GM11168 (cell line): ENCODE measurements around the gene TANGO6.

Source experiments
- in situ Hi-C: fragments of 300-500 bp; cut with MboI; formaldehyde crosslinking; loops from one replicate; pipeline ENCODE4 v1.12.0; 2022; ENCODE audit warnings: low sequenced_read_pairs; ENCODE audit not compliant: unreplicated experiment

TANGO6 gene

DNA sequence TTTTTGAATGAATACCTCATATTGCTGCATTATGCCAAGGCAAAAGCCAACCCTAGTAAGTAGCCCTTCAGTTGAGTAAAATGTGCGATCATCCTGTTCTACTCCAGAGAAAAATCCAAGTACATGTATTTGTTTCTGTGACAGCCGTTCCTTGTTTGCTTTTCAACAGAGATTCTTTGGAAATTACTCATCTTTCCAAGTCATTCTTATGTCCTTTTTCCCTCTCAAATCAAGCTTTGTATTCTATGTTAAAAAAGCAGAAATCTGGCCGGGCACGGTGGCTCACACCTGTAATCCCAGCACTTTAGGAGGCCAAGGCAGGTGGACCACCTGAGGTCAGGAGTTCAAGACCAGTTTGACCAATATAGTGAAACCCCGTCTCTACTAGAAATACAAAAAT, 149.2 kb downstream of the TANGO6 start:
- in situ Hi-C loops, result no loop called here

DNA sequence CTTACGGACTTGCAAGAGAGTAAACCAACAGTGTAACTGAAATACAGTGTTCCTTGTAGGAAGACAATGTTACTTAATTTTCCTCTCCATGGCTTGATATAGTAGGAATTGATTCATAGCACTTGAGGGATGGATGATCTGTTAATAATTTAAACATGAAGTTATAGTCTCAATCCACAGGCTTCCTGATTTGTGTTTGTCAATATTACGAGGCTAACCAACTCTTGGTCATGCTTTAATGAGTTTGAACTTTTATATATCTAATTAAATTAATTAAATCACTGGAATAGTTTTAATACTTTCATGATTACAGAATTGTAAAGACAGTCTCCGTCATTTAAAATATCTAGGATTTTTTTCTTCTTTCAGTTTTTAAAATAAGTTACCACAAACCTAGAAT, 150.1 kb downstream of the TANGO6 start:
- in situ Hi-C loops, result no loop called here

DNA sequence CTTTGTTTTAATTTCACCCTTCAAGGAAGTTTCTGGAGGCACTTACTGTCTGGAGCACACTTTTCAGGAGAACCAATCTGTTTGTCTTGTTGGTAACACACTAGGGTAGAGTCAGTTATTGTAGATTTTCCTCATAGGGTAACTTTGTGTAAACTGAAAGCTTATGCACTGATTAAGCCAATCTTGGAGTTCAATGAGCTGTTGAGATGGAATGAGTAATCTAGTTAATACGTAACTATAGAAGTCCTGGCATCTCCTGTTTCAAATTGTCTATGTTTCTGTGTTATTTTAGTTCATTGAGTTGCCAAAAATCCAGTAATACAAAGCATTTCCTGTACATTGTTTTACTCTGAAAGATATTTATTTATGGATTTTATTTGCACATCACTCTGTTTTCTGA, 150.6 kb downstream of the TANGO6 start:
- in situ Hi-C loops, result no loop called here

DNA sequence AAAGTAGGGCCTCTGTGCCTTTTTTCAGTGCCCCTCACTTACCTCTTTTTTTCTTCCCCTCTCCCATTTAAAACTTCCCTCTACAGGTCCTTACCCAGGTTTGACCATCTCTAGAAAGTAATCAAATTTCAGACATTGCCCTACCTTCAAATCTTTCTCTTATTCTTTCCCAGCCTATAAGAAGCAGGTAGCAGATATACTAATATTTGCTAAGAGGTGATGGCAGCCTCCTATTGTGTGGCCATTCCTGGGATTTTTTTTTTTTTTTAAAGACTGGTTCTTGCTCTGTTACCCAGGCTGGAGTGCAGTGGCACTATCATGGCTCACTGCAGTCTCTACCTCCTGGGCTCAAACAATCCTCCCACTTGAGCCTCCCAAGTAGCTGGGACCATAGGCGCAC, 151.0 kb downstream of the TANGO6 start:
- in situ Hi-C loops, result no loop called here

DNA sequence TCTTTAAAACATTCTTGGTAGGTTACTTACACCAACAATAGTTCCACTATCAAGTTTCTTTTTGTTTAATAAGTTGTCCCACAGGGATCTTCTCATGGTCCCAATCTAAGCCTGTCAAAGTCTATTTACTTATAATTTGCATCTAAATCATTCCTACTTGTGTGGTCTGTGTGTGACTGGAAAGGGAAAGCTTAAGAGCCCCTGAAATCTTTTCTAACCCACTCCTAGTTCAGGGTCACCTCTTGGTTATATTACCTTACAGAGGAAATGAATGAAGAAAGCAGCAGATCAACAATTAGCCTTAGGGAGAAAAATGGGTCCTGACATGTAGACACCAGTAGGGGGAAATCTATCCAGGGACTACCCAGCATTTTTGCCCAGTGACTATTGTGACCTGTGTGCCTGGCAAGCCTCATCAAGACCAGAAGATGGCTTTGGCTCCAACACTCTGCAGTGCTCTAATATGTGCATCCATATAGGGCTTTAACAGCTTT, 151.7 kb downstream of the TANGO6 start:
- in situ Hi-C loops, result no loop called here

DNA sequence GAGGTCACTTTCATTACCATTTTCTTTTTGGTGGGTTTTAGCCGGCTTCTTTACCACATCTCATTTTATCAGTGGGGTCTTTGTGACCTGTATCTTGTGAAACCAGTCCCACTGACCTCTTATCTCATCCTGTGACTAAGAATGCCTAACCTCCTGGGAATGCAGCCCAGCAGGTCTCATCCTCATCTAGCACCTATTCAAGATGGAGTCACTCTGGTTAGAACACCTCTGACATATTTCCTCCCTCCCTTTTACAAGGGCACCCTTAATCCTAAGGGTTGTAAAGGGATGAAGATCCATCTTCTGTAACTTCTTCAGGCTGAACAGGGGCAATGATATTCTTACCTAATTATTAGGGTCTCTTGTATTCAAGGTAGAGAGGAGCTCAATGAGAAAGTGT, 154.2 kb downstream of the TANGO6 start:
- in situ Hi-C loops, result no loop called here

DNA sequence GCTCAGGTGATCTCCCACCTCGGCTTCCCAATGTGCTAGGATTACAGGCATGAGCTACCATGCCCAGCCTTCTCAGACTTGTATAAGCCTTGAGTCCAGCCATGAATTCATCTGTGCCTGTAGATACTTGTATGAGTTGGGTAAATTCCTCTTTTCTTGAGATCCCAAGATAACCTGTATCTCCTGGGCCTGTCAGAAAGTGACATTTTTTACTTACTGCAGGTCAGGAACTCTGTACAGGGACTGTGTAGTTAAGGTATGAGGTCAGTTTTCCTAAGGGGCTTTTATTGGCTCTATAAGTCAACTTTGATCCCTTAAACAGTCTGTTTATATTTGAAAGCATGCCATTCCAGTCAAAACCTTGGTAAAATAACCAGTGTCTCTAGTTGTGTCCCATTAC, 155.8 kb downstream of the TANGO6 start:
- in situ Hi-C loops, result no loop called here

DNA sequence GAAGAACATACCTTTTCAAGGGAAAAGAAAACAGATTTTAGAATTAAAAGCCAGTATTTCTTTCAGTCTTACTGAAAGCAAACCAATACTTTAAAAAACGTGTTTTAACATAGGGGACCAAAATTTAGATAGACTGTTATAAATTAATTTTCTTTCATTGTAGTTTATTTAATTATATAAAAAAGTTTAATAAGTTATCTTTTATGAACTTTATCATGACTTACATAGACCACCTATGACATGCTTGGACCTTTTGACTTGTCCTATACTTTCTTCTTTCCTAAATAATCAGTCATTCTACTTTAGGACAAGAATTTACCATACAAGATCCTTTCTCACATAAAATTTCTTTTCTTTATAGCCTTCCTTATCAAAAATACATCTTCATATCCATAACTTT, 160.2 kb downstream of the TANGO6 start:
- in situ Hi-C loops, result no loop called here

DNA sequence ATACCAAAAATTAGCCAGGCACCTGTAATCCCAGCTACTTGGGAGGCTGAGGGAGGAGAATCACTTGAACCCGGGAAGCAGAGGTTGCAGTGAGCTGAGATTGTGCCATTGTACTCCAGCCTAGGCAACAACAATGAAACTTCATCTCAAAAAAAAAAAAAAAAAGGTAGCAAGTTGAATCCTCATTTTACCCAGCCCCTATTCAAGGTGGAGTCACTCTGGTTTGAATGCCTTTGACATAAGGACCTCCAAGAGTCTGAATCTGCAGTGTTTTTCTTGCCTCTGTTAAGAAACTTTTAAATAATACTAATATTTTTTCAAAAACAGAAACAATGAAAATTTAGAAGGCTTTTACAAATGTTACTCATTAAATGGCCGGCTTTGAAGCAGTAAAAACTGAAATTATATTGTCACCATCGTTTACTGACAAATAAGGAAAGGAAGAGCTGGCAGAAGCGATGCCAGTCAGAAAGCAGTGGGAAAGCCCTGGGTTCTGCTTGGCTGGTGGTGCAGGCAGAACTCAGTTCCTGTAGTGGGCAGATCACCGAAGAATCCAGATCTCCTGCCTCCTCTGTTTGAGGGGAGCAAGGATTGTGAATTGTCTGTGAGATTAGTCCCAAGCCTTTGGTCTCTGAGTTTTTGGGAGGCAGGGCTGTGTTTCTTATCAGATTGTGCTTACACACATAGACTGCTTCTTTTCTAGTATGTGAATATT, 162.5 kb downstream of the TANGO6 start:
- in situ Hi-C loops, result no loop called here

DNA sequence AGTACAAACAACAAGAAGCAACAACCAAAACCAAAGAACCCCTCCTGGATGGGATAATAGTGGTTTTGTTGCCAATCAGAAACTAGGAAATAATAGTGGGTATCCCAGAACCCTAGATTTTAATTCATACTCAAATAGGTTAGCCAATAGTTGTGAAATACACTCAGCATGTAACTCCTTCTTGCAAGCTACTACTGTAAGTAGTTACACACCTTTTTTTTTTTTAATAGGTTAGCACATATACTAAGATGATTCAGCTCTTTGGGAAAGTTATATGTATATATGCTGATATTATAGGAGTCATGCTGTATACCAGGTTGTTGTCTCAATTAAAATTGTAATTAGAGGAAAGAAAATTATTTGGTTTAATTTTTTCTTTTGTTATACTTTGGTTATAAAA, 169.6 kb downstream of the TANGO6 start:
- in situ Hi-C loops, result no loop called here

DNA sequence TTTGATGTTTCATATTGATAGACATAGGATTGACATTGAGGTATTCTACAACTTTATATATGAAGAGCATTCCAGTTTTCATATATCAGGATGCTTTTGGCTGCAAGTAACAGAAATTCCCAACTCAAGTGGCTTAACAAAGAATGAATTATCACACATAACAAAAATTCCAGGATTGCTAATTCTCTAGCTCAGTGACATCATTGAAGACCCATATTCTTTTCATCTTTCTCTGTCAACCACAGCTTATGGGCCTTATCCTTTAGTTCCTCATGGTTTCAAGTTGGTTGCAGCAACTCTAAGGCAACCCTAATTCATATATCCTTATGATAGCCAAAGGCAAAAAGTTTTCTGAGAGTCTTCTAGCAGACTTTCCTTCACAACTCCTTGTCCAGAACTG, 170.7 kb downstream of the TANGO6 start:
- in situ Hi-C loops, result no loop called here

DNA sequence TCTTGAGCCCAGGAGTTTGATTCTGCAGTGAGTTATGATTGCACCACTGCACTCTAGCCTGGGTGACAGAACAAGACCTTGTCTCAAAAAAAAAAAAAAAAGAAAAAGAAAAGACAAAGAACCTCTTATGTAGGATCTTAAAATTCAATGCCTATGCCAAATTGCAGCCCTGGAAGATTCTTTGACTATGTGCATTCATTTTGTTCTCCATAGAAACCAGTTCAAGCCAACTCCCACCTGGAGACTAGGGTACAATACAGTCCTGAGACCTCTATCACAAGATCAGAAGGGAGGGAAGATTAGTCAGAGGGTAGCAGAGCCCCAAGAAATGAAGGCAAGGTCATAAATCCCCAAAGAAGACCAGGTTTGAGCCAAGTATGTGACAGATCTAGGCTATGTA, 171.5 kb downstream of the TANGO6 start:
- in situ Hi-C loops, result no loop called here

DNA sequence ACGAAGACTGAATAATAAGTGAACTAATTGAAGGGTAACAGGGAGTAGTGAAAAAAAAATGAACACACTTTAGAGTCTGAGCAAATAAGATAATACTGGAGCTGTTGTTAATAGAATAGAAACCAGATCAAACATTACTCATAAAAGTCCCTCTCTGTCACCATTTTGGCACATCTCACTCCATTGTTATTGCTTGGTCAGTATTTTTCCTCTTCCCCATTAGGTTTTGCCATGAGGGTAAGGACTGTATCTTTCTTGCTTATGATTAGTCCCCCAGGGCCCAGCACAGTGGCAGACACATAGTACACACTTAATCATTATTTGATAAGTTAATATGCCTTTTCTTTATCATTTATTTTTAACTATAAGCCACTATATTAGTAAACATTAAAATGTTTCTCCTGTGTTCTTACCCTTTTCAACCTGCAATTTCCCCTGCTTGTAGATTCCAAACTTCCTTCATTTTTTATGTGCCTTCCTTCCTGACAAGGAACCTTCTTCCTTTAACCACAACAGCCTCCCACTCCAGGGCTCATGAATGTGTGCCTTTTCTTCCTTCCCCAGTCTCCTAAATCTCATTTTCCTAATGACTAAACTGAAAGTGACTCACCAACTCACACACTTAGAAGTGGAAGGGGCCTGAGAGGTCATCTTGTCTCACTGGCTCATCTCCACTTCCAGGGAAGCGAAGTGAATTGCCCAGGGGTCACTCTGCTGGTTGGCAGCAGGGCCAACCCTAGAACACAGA, 173.9 kb downstream of the TANGO6 start:
- in situ Hi-C loops, result no loop called here

DNA sequence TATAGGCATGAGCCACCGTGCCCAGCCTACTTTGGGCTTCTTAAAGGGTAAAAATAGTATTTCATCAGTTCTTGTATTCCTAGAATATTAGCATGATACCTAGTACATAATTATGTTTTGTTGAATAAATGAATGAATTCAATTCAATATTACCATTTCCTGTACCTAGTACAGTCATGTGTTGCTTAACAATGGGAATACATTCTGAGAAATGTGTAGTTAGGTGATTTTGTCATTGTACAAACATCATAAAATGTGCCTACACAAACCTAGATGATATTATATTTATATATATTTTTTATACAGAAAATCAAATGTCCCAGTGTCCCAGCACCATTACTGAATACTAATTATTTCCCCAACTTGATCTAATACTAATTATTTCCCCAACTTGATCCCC, 176.5 kb downstream of the TANGO6 start:
- in situ Hi-C loops, result no loop called here

DNA sequence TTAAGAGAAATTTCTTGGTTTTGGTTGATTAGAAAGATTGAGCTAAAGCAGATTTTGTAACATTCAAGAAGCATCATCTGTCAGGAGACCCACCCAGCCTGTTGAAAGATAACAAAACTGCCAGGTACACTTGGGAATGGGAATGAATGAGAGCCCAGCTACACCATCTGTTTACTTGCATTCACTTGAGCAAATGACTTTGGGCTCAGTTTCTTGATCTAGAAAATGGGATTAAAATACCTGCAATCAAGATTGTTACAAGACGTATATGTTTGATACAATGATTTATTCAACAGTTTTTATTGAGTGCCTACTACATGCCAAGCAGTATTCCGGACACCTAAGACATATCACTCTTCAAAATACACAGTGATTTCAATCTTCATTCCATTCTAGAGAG, 185.8 kb downstream of the TANGO6 start:
- in situ Hi-C loops, result no loop called here

DNA sequence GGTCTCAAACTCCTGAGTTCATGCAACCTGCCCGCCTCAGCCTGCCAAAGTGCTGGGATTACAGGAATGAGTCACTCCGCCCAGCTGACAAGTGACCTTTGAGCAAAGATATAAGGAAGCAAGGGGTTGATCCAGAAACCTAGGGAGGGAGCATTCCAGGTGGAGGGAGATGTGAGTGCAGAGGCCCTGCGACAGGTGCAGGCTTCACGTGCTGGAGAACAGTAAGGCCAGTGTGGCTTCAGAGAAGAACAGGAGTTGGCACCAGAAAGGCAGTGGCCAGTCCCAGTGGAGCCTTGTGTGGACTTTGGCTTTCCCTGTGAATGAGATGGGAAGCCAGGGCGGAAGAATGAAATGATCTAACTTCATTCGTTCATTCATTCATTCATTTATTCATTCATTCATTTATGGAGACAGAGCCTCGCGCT, 188.6 kb downstream of the TANGO6 start:
- in situ Hi-C loops, result no loop called here

DNA sequence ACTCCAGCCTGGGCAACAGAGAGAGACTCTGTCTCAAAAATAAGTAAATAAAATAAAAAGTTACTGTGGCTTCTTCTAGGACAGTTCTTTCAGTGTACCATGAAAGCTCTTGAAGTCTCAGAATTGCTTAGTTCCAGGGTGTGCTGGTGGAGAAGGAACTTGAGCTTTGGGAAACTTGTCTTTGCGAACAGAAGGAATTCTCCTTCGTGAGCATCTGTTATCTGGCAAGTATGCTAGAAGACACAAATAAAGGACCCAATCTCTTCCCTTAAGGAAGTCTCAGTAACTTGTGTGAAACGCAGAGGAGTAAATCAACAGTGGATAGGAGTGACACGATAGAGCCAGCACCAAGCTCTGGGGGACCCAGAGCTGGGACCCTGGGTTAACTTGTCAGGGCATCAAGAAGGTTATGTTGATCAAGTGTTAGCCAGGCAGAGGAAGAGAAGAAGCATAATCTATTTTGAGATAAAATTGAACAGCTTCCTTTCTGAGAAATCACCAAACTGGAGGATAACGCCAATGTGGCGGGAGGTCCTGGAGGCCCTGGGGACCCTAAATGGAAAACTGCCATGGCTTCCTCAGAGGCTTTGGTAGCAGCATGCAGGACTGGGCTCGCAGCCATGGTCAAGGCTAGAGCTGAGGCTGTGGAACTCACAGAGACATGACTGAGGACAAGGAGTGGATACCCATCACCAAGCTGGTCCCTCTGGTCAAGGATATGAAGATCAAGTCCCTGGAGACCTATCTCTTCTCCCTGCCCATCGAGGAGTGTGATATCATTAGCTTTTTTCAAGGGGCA, 190.0 kb downstream of the TANGO6 start:
- in situ Hi-C loops, result no loop called here

DNA sequence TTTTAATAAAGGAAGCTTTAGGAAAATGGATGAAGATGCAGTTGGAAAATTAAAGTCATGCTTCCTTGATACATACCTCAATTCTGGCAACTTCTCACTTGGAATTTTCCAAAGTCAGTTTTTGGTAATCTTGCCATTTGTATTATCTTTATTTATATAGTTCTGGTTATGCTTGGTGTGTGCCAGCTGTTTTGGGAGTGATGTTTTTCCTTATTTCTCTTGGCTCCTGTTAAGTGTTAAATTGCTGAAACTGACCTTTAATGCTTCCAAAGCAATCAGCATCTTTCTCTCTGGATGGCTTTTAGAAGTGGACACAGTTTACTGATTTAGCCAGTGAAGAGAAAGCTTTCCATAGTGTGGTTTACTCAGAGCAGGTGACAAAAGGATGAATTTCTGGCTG, 192.0 kb downstream of the TANGO6 start:
- in situ Hi-C loops, result no loop called here

DNA sequence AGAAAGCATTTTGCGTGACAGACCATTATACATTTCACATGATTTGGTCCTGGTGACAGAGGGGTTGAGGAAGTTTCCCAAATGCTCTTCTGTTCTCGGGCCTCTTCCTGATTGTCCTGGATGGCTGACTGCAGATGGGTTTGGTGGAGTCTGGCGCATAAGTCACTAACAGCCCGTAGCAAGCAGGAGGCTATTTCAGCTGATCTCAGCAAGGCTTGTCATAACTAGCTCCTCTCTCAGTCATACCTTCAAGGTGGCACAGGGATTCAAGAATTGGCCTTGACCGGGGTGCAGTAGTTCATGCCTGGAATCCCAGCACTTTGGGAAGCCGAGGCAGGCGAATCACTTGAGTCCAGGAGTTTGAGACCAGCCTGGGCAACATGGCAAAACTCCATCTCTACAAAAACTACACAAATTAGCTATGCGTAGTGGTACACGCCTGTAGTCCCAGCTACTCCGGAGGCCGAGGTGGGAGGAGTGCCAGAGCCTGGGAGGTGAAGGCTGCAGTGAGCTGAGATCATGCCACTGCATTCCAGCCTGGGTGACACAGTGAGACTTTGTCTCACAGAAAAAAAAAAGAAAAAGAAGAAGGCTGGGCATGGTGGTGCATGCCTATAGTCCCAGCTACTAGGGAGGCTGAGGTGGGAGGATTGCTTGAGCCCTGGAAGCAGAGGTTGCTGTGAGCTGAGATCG, 193.2 kb downstream of the TANGO6 start:
- in situ Hi-C loops, result no loop called here

DNA sequence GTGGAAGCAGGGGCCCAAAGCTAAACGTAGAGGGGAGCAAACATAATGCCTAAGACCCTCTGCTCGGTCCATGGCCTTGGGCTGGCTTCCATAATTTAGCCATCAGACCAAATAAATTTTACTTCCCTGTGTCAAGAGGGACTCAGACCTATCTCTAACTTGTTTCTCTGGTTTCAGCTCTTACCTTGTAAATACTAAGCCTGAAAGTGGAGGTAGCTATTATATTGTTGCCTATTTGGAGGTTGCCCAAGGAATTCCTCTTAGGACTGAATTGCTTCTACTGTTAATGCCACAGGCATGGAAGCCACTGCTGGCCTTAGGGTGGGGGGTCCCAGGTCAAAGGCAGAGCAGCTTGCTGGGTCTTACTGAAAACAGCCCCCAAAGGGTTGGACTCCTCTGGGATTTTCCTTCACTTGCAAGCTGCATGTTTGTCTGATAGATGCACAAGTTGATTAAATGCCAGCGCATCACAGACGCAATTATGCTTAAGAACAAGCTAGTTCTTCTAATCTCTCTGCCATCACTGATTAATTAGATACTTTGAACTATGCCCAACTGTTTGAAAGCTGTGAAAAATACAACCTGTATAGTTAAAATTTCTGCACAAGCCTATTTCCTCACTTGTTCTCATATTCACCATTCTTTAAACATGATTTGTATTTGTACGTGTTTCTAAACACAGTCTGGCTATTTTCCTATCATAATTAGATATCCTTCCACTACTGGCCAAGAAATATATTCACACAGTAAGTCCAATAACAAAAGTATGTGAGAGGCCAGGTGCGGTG, 194.2 kb downstream of the TANGO6 start:
- in situ Hi-C loops, result no loop called here
